Stimulated activated naive CD8-positive, alpha-beta T cell treated with anti-CD3 and anti-CD28 coated beads, Interleukin-15, Interleukin-2, amounts not matched to agents 100 U/mL and 50 U/mL, for 24 hours (primary cell): ENCODE measurements around the gene NR3C1.

Experiments
- ATAC-seq: fragments of 150-1000 bp; cut with Tn5 transposase; one replicate; pipeline ENCODE4 v1.10.0; 2021
- DNase-seq: peaks from one replicate; pipeline ENCODE4 v3.0.0; 2021

Gene NR3C1

DNA sequence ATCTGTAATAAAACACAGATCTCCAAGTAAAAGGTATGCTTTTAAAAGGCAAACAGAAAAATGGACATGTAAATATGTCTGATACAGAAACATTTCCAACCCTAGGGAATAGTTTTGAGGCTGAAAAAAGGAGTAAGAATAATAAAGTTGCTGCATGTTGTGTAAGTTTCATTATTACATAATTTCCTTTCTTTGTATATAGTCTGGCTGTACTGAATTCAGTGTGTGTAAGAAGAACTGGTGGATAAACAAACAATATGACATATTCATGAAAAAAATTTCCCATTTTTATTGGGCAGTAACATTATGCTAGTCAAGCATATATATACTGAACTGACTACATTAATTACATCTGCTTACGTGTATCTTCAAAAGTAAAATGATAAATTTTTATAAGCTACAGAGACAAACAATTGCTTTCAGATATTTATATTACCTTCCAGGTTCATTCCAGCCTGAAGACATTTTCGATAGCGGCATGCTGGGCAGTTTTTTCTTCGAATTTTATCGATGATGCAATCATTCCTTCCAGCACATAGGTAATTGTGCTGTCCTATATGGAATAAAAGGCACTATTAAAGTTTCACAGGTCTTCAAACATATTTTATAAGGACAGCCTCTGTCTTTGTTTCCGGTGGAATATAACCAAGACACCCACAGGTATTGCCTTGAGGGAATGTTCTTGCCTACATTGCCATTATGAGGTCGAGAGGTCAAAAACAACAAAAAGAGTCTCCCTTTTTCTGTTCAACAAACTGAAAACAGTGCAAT, 93.6 kb downstream of the NR3C1 start:
- ATAC-seq (no peak), DNase-seq (no peak)

DNA sequence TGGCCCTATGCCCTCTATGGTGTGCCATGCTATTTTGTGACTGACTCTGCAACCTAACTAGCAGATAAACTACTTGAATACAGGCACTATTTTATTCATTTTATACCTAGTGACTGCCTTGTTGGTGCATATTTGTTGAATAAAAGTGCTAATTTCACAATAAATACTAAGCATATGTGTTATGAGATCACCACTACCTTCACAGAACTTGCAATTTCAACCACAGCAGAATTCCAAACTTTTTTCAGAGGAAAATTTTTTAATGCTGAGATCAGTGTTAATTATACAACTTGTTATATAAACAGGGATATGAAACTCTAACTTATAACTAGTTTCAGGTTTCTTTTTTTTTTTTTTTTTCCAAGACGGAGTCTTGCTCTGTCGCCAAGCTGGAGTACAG, 94.8 kb downstream of the NR3C1 start:
- DNase-seq, result no peak
- no peak for ATAC-seq

DNA sequence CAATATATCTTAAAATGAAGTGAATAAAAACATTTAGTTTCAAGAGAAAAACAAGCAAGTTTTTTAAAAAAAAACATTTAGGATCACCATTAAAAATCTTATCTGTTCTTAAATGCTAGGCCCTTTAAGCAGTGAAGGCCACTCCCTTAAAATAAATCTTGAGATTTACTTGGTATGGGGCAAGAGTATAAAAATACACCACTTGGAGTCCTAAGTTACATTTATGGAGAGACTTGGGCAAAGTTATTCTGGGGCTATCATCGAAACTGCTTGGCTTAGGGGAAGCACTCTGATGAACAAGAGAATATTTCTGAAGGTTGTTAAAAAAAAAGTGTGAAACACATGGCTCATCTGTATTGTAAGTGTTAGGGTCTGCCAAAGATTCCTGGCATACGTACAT, 97.4 kb downstream of the NR3C1 start:
- ATAC-seq (no peak), DNase-seq (no peak)

DNA sequence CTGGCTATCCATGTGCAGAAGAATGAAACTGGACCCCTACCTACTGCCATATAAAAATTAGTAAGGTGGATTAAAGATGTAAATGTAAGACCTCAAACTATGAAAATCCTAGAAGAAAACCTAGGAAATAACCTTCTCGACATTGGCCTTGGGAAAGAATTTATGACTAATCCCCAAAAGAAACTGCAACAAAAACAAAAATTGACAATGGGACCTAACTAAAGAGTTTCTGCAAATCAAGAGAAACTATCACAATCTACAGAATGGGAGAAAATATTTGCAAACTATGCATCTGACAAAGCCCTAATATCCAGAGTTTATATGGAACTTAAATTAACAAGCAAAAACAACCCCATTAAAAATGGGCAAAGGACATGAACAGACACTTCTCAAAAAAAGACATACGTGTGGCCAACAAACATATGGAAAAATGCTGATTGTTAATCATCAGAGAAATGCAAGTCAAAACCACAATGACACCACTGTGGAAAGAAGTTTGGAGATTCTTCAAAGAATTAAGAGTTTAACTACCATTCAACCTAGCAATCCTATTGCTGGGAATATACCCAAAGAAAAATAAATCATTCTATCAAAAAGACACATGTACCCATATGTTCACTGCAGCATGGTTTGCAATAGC, 98.5 kb downstream of the NR3C1 start:
- DNase-seq (no peak), ATAC-seq (no peak)

DNA sequence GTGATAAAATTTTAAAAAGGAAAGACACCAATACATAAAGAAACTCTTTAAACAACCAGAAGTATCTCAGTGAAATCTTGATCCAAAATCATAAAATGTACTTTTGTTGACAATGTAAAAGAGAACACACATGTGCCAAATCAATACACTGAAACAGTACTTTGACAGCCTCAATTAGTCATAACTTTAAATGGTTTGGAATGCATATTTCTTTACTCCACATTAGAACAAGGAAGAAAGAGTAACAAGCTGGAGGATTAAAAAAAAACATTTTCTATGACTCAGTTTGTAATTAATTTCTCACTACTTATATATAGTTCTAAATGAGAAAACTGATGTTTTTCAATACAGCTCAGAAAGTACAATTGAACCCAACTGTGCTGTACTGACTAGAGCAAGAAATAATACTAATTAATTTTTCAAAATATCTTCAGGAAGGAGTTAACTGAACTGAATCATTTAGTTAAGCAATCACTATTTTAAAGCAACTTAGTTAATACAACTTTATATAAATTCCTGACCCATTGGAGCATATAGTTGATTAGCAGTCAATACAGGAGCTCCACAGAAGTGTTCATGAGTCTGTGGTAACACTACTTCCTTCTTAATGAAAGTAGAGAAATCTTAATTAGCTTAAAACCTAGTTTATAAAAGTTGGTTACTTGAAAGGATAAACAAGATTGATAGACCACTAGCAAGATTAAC, 101.0 kb downstream of the NR3C1 start:
- DNase-seq, result no peak

DNA sequence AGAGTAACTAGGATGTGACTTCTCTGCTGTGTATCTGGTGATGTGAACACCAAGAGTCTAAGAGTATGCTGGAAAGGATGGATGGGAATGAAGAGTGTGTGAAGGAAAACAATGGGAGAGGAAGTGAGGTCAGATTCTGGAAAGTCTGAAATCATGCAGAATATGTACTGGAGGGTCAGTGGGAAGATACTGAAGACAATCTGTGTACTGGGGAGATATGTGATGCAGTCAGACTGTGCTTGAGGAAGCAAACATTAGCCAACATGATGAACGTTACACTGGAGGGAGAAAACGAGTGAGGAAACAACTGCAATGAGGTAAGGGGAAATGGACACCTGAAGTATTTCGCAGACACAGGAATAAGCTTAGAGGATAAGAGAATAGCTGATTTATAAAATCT, 105.7 kb downstream of the NR3C1 start:
- ATAC-seq (no peak), DNase-seq (no peak)

More for the DNA sequence above, 101.0 kb downstream of the NR3C1 start:
- no peak for ATAC-seq

DNA sequence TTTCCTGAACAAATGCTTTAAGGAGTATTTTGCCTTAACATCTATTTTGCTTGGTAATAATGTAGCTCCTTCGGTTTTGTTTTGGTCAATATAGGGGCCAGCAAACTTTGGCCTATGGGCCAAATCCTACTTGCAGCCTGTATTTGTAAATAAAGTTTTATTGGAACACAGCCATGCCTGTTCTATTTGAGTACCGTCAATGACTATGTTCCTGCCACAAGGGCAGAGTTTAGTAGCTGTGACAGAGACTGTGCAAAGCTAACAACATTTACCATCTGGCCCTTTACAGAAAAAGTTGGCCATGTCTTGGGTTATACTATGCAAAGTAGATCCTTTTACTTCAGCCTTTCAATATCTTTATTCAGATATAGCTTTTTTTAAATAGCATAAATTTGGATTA, 113.4 kb downstream of the NR3C1 start:
- ATAC-seq (no peak), DNase-seq (no peak)

DNA sequence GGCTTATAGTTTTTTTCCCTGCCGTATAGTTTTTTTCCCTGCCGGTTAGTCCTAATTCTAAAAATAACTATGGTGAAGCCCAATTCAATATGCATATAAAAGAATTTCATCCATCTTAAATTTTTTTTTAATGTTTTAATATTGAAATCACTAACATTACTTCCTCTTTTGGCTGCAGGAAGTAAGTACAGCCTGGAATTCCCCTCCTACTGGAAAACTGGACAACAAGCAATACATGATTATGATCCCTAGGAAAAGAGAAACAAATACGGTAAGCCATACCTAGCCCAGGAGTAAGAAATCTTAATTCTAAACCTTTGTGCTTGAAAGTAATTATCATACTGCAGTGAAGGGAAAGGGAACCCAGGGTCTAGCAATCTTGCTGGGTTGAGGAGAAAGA, 119.0 kb downstream of the NR3C1 start:
- ATAC-seq (no peak), DNase-seq (no peak)

DNA sequence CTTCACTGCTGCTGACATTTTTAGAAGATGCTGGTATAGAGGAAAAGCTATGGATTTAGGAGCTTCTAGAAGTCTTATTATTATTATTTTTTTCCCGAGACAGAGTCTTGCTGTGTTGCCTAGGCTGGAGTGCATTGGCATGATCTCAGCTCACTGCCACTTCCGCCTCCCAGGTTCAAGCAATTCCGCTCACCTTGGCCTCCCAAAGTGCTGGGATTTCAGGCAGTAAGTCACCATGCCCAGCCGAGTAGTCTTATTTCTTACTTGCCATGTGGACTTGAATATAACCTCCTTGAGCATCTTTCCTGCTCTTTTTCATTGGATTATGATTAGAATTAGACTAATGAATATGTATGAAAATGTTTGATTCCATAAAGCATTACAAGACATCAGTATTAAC, 119.5 kb downstream of the NR3C1 start:
- ATAC-seq, result no peak
- DNase-seq, result no peak

DNA sequence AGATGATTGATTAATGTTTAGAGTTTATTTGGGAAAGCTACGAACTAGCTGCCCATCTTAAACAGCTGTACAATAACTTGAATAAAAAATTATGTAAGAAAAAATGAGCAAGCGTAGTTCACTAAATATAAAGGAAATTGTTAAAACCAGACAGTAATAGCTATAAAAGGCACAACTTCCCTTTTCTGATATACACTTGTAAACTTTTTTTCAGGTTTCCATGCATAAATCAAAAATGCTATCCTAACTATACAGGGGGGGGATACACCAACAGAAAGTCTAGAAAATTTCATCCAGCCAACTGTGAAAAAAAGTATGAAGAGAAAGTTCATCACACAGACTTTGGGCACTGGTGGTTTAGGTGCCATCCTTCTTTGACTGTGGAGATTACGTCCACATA, 122.3 kb downstream of the NR3C1 start:
- DNase-seq (no peak), ATAC-seq (no peak)

DNA sequence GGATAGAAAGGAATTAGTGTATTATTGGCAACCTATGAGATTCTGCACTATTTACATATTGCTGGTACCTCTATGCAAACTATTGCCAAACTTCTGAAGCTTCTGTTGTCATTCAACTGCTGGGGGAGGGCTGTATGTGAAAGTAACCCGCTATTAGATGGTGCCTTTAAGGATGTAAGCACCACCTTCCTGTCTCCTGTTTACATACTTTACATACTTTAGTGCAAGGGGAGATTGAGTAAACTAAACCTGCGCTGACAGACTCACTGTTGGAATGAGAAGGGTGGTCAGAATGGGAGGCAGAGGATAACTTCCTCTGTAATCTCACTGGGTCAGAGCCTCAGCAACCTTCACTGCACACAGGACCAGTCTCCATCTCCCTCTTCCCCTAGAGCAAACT, 123.8 kb downstream of the NR3C1 start:
- no peak for DNase-seq

DNA sequence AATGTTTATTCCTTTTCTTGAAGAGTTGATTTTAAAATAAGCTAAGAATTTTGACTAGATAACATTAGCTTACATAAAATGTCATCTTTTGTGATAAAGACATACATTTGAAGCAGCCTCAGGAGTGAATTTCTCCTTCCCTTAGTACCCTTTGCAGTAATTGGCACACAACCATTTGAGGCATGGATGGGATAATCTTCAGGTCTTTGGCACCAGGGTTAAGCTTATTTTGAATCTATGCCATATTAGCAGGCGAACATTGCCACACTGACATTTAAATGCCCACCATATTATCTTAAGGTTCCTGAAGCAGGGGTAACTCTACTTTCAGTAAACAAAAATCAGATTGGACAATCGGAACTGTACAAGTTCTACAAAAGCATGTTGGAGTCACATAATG, 126.0 kb downstream of the NR3C1 start:
- ATAC-seq (no peak), DNase-seq (no peak)

More for the DNA sequence above, 123.8 kb downstream of the NR3C1 start:
- no peak for ATAC-seq

DNA sequence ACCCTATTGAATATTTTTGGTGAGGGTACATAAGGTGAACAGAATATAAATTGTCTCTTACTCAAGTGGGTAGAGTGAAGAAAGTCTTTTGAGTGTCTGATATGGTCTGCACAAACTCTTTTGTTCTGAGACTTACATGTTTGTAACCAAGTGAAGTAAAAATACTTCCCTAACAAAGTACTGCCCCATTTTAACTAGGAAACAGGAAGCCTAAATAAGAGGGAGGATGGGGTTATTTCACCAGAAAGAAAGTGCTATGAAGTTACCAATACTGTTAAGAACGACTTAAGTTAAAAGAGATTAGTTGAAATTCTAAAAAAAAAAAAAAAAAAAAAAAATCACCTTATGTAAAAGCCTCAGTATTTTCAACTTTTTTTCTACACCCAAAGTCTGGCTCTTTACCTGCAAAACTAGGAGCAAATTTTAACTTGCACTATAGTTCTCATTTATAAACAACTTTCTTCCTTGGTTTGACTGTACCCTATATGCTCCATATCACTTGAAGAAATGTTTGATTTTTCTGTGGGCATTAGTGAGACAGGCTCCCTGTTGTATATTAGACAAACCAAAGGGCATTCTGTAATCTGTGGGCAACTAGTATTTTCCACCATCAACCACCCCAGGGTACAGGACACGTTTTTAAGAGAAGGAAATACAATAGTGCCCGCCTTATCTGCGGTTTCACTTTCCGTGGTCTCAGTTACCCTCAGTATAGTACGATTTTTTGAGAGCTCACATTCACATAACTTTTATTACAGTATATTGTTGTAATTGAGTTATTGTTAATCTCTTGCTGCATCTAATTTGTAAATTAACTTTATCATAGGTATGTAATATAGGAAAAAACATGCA, 127.7 kb downstream of the NR3C1 start:
- ATAC-seq (peak; percentile 43), DNase-seq (no peak)

DNA sequence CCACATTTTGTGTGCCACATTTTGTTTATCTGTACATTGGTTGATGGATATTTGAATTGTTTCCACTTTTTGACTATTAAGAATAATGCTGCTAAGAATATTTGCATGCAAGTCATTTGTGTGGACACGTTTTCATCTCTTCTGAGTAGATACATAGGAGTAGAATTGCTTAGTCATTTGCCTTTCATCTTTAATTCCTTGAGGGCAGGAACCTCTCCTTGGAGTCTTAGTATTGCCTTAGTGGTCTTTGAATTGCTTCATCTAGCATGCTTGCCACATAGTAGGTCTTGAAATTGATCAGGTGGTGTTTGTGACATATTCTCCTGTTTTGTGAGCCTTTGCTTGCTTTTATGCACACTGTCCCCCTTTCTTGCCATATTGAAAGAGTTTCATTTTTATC, 128.5 kb downstream of the NR3C1 start:
- ATAC-seq (no peak), DNase-seq (no peak)

DNA sequence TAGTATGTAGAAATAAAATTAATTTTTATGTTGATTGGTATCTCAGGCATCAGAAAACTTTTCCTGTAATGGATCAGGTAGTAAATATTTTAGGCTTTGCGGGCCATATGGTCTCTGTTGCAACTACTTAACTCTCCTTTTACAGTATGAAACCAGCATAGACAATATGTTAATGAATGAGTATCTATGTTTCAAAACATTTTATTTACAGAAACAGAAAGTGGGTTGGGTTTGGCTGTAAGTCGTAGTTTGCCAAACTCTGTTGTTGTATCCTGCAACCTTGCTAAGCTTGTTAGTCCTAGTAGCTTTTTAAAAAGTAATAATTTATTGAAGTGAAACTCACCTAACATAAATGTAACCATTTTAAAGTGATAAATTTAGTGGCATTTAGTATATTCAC, 132.1 kb downstream of the NR3C1 start:
- DNase-seq, result no peak

DNA sequence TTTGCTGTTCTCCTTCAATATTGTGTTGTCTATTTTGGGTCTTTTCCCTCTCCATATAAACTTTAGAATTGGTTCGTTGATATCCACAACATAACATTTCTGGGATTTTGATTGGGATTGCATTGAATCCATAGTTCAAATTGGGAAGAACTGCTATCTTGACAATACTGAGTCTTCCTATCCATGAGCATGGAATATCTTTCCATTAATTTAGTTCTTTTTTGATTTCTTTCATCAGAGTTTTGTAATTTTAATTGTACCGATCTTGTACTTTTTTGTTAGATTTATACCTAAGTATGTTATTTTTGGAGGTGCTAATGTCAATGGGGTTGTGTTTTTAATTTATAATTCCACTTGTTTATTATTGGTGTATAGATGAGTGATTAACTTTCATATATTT, 135.1 kb downstream of the NR3C1 start:
- DNase-seq, result no peak
- no peak for ATAC-seq

More for the DNA sequence above, 132.1 kb downstream of the NR3C1 start:
- no peak for ATAC-seq

DNA sequence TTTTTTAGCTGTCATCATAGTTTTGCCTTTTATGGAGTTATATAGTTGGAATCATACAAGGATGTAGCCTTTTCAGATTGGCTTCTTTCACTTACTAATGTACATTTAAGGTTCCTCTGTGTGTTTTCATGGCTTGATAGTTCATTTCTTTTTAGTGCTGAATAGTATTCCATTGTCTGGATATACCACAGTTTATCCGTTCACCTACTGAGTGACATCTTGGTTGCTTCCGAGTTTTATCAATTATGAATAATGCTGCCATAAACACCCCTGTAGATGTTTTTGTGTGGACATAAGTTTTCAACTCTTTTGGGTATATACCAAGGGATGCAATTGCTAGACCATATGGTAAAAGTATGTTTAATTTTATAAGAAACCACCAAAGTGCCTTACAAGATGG, 136.3 kb downstream of the NR3C1 start:
- DNase-seq (no peak), ATAC-seq (no peak)

DNA sequence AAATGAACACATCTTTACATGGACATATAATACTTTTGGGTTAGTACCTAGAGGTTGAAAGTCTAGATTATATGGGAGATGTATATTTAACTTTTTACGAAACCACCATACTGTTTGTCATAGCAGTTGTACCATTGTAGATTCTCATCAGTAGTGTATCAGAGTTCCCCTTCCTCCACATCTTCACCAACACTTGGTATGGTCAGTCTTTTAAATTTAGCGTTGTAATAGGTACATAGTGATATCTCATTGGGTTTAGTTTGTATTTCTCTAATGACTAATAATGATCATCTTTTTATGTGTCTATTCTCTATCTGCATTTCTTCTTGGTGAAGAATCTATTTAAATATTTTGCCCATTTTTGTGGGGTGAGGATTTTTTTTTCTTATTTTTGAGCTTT, 137.5 kb downstream of the NR3C1 start:
- no peak for ATAC-seq

DNA sequence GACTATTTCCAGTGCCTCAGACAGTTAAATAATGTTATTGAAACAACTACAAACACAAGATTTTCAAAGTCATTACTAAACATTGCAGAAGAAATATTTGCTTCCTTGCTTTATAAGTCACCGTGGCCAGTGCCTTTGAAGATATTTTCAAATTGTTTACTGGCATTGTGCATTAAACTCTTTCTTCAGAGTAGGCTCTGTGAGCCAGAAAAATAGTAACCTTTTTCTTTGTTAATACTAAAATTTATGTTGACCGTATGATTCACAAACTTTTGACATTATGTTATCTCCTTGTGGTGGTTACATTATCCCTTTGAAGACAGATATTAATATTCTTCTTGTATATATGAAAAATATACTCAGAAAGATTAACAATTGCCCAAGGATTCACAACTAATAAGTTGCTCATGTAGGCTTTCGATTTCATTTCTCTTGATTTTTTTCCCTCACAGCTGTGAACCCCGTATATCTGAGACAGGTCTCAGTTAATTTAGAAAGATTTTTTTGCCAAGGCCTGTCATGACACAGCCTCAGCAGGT, 140.1 kb downstream of the NR3C1 start:
- DNase-seq (no peak), ATAC-seq (no peak)

More for the DNA sequence above, 137.5 kb downstream of the NR3C1 start:
- no peak for DNase-seq

DNA sequence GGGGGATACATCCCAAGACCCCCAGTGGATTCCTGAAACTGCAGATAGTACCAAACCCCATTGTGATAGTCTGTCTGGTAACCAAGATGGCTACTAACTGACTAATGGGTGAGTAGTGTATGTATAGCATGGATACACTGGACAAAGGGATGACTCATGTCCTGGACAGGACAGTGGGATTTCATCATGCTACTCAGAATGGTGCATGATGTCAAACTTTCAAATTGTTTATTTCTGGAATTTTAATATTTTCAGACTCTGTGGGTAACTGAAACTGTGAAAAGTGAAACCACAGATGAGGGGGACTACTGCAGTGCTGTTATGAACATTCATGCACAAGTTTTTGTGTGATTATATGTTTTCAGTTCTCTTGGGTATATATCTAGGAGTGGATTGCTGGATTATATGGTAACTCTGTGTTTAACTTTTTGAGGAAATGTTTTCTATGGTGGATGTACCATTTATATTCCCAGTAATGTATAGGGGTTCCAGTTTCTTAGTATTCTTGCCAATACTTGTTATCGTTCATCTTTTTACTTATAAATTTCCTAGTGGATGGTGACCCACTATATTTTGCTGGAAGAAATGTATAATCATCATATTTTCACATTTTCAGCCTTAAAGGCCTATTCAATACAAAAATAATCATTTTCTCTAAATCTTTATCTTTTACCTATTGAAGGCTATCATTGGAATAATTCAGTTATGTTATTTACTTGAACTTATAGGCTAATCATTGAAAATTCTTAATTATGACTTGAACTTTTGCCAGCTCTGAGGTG, 140.9 kb downstream of the NR3C1 start:
- no peak for DNase-seq
- peak; percentile 29 for ATAC-seq

DNA sequence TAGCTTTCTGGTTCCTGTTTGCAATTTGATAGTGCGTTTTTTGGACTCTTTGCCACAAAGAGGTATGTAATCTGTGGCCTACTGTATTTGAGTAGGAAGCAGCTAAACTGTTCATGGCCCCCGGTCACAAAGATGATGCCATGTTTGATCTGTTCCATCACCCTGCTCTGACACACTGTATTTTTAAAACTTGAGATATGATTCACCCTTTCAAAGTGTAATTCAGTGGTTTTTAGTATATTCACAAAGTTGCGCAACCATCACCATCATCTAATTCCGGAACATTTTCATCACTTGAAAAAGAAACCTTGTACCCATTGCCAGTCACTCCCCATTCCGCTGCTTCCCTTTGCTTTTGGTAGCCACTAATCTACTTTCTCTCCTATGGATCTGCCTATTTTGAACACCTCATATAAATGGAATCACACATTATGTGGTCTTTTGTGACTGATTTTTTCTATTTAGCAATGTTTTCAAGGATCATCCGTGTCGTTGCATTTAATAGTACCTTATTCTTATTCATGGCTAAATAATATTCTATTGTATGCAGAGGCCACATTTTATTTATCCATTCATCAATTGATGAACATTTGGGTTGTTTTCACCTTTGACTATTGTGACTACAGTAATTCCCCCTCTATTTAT, 141.6 kb downstream of the NR3C1 start:
- ATAC-seq, result peak; percentile 90
- peak; percentile 13 for DNase-seq
